Epidermal melanocyte (primary cell): ENCODE results near the gene PPP1R1A.
A peak's percentile ranks its signal among the peaks of the same experiment; 100 is the strongest.

Source experiments
- DNase-seq: peaks from one replicate; pipeline ENCODE4 v3.0.0; 2011; ENCODE audit warnings: low spot score; ENCODE audit not compliant: insufficient read length

Gene PPP1R1A

GRCh38 chr12:54603872-54604271 lies 15.4 kb upstream of the PPP1R1A start:
- DNase-seq, result no peak

DNA sequence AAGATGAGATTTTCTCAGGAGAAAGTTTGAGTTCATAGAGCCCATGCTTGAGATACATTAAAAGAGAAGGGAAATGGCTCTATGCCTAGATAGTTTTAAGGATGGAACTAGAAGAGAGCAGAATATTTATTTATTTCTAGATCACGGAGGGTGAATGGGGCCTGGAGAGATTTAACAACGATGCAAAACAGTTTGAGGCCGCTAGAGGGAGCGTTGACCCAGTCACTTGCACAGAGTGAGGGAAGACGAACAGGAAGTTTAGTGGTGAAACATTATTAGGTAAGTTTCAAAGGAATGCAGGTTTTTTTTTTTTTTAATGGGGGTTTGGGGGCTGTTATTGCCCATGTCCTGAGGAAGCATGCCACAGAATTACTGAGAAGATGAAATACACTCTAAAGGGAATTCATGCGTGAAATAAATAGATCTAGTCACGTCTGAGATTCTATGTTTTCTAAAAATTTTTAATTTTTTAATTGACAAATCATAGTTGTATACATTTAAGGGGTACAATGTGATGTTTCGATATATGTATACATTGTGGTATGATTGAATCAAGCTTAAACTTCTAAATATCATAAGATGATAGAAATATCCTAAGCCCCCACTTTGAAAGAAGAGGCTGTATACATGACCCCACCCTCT lies 14.8 kb upstream of the PPP1R1A start:
- DNase-seq, result peak; percentile 71

DNA sequence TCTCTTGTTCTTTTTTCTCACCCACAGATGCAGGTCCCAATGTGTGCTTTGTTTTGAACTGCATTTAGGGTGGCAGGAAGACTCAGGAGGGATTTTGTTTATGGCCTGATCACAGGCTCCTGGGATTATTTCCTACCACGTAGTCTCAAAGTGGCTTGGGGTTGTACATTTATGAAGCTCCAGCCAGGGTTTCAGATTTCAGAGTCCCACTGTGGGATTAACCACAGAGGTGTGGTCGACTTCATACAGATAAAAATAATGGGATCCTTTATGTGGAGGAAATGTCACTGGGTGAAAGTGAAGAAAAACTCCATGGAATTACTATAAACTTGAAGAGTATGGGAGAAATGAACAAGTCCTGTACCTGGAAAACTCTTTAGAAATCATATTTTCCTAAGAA lies 14.2 kb upstream of the PPP1R1A start:
- DNase-seq, result no peak

- DNase-seq, result no peak
Observed at GRCh38 chr12:54601841-54602240, 13.4 kb upstream of the PPP1R1A start.

GRCh38 chr12:54598970-54599369 lies 10.5 kb upstream of the PPP1R1A start:
- DNase-seq, result no peak

DNA sequence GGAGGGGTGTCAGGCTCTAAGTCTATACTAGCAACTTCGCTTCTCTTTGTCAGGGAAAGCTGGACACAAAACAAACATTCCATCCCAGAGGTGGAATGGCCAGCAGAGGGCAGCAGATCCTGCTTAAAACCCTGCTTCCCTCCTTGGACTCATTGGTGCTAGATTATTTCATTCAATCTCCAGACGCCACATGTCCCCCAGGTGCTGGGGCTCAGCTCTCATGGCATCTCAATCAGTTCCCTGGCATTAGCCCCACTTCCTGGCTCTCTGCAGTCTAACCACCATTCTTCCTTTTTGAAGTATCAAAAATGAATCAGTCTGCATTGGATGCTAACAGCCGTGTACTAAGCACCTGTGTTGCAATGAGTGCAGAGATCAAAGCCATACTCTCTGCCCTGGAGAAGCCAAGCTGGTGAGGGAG lies 8.1 kb upstream of the PPP1R1A start:
- peak; percentile 57 for DNase-seq

DNA sequence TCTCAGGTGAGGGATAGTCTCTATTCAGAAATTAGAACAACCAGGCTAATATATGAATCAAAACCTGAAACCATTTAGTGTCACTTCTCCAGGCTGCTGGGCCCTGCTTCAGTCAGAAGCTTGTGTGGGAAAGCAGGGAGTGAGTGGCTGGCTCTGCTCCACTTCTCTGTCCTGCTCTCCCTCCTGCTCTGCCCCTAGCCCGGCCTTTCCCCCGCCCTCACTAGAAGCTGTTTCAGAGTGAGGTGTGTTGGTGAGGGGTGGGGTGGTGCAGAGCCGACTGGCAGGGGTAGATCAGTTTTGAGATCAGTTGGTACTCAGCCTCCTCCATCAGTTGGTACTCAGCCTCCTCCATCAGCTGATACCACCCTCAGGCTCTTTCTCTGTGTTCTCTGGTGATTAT lies 7.0 kb upstream of the PPP1R1A start:
- no peak for DNase-seq

GRCh38 chr12:54593725-54594124 lies 5.3 kb upstream of the PPP1R1A start:
- no peak for DNase-seq

GRCh38 chr12:54593135-54593534 lies 4.7 kb upstream of the PPP1R1A start:
- no peak for DNase-seq

DNA sequence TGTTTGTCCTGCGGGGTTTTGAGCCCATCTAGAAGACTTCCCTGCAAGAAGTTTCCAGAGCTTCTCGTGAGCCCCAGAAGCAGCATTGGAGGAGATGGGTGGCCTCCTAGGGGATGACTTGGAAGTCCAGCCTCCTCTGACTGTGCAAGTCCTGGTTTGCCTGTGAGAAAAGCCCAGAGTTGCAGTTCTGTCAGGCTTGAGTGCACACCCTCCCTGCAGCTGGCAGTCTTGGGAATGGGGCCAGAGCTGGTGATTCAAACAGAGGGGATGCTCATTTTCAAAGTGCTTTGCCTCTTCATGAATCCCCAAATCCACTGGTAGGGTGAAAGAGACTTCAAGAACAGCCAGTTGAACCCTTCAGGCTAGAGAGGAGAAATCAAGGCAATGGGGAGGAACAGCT lies 3.9 kb upstream of the PPP1R1A start:
- DNase-seq, result no peak

DNA sequence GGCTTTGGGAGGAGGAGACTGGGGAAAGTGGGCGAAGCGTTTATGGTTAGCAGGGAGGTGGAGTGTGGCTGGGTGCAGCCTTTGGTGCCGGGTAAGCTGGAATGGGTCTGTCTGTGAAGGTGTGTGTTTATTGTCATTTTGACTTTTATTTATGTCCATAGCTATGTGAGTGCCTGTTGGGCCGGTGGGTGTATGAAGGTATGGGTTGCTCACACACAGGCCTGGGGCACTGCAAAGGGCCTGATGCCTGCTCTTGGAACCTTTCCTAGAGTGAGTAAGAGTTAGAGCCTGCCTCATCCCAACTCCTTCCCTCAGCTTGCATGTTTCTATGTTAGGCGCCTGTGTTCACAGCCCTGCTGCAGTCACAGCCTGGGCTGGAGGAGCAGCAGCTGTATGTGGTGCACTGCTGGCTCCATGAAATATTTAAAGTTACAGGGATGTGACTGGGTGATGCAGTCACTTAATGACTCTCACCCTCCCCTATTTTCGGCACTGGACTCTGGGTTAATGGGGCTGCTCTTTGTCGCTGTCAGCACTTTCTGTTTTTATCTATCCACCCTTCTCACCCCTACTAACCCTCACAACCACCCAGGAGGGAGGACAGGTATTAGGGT lies 2.6 kb upstream of the PPP1R1A start:
- DNase-seq, result no peak

- no peak for DNase-seq
Observed at GRCh38 chr12:54589964-54590363, 1.5 kb upstream of the PPP1R1A start.

- no peak for DNase-seq
Observed at GRCh38 chr12:54588890-54589267, 420 bp upstream of the PPP1R1A start.

- no peak for DNase-seq
Observed at GRCh38 chr12:54587315-54587873, 1.1 kb downstream of the PPP1R1A start.

DNA sequence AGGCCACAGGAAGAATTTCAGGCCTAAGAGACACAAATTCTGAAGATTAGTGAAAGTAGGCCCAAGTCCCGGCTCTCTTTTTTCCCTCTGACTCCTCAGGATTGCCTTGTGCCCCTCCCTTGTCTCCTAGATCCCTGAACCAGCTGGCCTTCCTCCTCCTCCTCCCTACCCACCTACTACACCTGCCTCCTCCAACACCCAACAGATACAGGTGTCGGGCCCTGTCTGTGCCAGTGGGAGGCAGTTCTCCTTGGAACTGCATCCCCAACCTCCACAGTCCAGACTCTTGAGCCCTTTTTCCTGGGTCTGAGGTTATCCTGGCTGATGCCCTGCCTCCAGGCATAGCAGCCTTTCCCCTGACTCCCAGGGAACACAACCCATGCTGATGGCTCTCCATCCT lies 1.8 kb downstream of the PPP1R1A start:
- DNase-seq, result no peak

GRCh38 chr12:54585243-54585642 lies 3.2 kb downstream of the PPP1R1A start:
- no peak for DNase-seq

GRCh38 chr12:54584128-54584527 lies 4.3 kb downstream of the PPP1R1A start:
- DNase-seq, result no peak

DNA sequence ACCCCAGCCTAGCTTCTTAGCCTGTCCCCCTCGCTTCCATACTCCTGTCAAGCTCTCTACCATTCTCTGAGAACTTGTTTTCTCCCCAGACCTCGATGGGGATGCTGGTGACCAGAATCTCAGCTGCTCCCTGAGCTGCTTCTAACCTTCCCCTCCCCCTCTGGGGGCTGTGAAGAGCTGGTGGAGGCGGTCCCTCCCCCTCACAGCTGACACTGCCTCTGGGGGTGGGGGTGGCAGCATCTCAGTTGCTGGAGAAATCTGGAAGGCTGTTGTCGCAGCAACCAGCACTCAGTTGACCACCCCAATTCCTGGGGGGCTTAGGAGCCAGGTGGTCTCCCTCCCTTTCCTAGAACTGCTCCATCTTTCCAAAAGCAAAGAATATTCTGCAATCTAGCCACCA lies 4.7 kb downstream of the PPP1R1A start:
- no peak for DNase-seq

DNA sequence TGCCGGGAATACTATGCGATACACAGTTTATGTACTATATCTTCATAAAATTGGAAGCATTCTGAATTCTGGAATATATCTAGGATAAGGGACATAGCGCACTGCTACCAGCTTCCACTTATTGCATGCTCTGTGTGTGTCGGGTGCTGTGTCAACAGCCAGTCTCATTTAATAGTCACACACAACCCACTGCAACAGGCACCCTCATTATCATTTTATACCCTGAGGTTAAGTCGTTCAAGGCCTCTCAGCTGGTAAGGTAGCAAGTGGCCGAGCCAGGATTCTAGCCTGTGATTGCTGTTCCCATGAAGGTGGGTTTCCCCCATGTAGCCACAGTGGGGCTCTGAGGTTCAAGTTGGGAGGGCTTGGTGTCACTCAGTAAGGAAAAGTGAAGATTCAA lies 7.0 kb downstream of the PPP1R1A start:
- no peak for DNase-seq

GRCh38 chr12:54579696-54580333 lies 8.6 kb downstream of the PPP1R1A start:
- peak; percentile 93 for DNase-seq

DNA sequence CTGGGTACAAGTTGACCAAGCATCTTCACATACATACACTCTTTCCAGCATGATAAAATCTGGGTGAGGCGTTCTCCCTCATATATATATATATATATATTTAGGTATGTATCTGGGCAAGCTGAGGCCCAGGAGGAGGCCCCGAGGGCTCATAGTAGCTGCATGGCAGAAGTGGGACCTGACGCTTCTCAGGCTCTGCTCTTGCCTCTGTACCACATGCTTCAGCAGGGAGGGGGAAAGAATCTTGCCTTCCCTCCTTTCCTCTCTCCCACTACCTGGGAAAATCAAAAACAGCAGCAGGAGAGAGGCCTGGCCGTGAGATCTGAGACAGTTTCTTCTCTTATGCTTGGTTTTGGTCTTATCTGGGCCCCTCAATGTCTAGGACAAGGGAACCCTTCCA lies 9.2 kb downstream of the PPP1R1A start:
- DNase-seq, result no peak

- no peak for DNase-seq
Observed at GRCh38 chr12:54578778-54579177, 9.7 kb downstream of the PPP1R1A start.

DNA sequence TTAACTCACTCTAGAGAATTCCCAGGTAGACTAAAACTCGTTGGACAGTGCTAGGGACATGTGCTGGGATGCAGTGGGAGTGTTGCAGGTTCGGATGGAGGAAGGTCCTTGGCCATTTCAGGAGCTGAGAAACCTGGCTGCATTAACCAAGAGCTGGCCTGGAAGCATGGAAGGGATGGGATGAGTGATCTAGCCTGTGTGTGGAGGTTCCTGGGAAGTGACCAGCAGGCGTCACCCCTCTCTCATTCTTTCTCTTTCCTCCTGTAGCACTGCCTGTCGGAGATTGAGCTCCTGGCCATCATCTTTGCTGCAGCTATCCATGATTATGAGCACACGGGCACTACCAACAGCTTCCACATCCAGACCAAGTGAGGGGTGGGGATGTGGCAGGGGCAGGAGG lies 15.6 kb downstream of the PPP1R1A start:
- no peak for DNase-seq
